GM19351 (cell line): ENCODE measurements around the gene RWDD4.

ENCODE experiments used
- ATAC-seq: cut with Tn5 transposase; IDR thresholded peaks from one replicate; pipeline ENCODE4 v1.9.1; 2021; ENCODE audit warnings: mild to moderate bottlenecking, moderate library complexity; ENCODE audit not compliant: unreplicated experiment

RWDD4 gene

GRCh38 chr4:183659029-183659871, at the start of gene RWDD4, which contains the start of gene TRAPPC11:
Gene RWDD4 (minus strand): TSS chr4:183659185. CDS start chr4:183658952, 233 bp downstream.
Gene TRAPPC11 (plus strand): TSS chr4:183659293. CDS start chr4:183663868, 4,575 bp downstream.
- peak; percentile 98 for ATAC-seq

GRCh38 chr4:183702492-183702891, 43.5 kb upstream of the RWDD4 start:
- no peak for ATAC-seq

GRCh38 chr4:183700407-183700806, 41.4 kb upstream of the RWDD4 start:
- ATAC-seq = no peak

- no peak for ATAC-seq
These were observed 39.9 kb upstream of the RWDD4 start for GRCh38 chr4:183698909-183699308.

GRCh38 chr4:183691897-183692296, 32.9 kb upstream of the RWDD4 start:
- no peak for ATAC-seq

GRCh38 chr4:183691006-183691405, 32.0 kb upstream of the RWDD4 start:
- ATAC-seq = no peak

GRCh38 chr4:183688216-183688615, 29.2 kb upstream of the RWDD4 start:
- ATAC-seq = no peak

GRCh38 chr4:183686461-183686860, 27.5 kb upstream of the RWDD4 start:
- ATAC-seq = no peak

GRCh38 chr4:183681119-183681518, 22.1 kb upstream of the RWDD4 start:
- ATAC-seq = no peak

GRCh38 chr4:183675625-183676024, 16.6 kb upstream of the RWDD4 start:
- ATAC-seq = no peak

GRCh38 chr4:183674153-183674552, 15.2 kb upstream of the RWDD4 start:
- ATAC-seq = no peak

- no peak for ATAC-seq
These were observed 12.1 kb upstream of the RWDD4 start for GRCh38 chr4:183670960-183671555.

GRCh38 chr4:183670251-183670650, 11.3 kb upstream of the RWDD4 start:
- ATAC-seq = no peak

GRCh38 chr4:183666088-183666487, 7.1 kb upstream of the RWDD4 start:
- ATAC-seq = no peak

GRCh38 chr4:183659872-183660242, 872 bp upstream of the RWDD4 start:
- no peak for ATAC-seq

- ATAC-seq = no peak
These were observed 490 bp downstream of the RWDD4 start for GRCh38 chr4:183658362-183659028.

GRCh38 chr4:183657564-183657963, 1.4 kb downstream of the RWDD4 start:
- no peak for ATAC-seq

- ATAC-seq = no peak
These were observed 13.7 kb downstream of the RWDD4 start for GRCh38 chr4:183645326-183645725.

- ATAC-seq = no peak
These were observed 19.7 kb downstream of the RWDD4 start for GRCh38 chr4:183639291-183639690.

- ATAC-seq = no peak
These were observed 20.5 kb downstream of the RWDD4 start for GRCh38 chr4:183638436-183638835.

GRCh38 chr4:183637461-183637860, 21.5 kb downstream of the RWDD4 start:
- no peak for ATAC-seq

- no peak for ATAC-seq
These were observed 22.1 kb downstream of the RWDD4 start for GRCh38 chr4:183636923-183637322.
